ENCODE data around the gene ALDH1A2. TPM values are rescaled to one million over a fixed set of nuclear protein-coding genes. Genes with fewer than 3 reads are reported as not detected.

ALDH1A2 gene
- total RNA-seq, 1 experiment from 2014 or later: not detected

Other genes starting within 250 kb of the ALDH1A2 start
- not detected in 2 replicates for gene AQP9, start 72.7 kb upstream of the ALDH1A2 start, total RNA-seq (2014; rRNA removed; shearing (Covaris generic); ENCODE audit: low replicate concordance)